Hepatocyte (in vitro differentiated cells): ENCODE results near the gene RNF213. TPM values are rescaled to one million over a fixed set of nuclear protein-coding genes. Genes with fewer than 3 reads are reported as not detected.
"Not testable (repeated sequence)": the region's sequence is repeated elsewhere in the genome, so short reads cannot be mapped to it uniquely, and the experiment has no call there.

ENCODE experiments used
- DNase-seq: peaks from one replicate; pipeline ENCODE4 v3.0.0-alpha.2; 2016; ENCODE audit warnings: low spot score
- H2AFZ ChIP-seq: fragments of 200-600 bp; sonication (generic); 2 replicates; pipeline ENCODE4 v1.6.0; 2016; ENCODE audit warnings: antibody characterized with exemption, mild to moderate bottlenecking
- H3K27ac ChIP-seq: fragments of 200-600 bp; sonication (generic); 2 replicates; pipeline ENCODE4 v1.5.1; 2016; ENCODE audit warnings: mild to moderate bottlenecking
- H3K27me3 ChIP-seq: fragments of 200-600 bp; sonication (generic); 2 replicates; pipeline ENCODE4 v1.6.1; 2016
- H3K36me3 ChIP-seq: fragments of 200-600 bp; sonication (generic); replicated peaks from 2 replicates; pipeline ENCODE4 v1.5.1; 2016; ENCODE audit warnings: low read depth; ENCODE audit not compliant: insufficient read depth
- H3K4me1 ChIP-seq: fragments of 200-600 bp; sonication (generic); 2 replicates; pipeline ENCODE4 v1.5.1; 2016; ENCODE audit warnings: mild to moderate bottlenecking, moderate library complexity; ENCODE audit not compliant: insufficient read depth
- H3K4me2 ChIP-seq: fragments of 200-600 bp; sonication (generic); 2 replicates; pipeline ENCODE4 v1.6.0; 2016
- H3K4me3 ChIP-seq: fragments of 200-600 bp; sonication (generic); 2 replicates; pipeline ENCODE4 v1.5.1; 2016; ENCODE audit warnings: mild to moderate bottlenecking
- H3K79me2 ChIP-seq: fragments of 200-600 bp; sonication (generic); 2 replicates; pipeline ENCODE4 v1.6.0; 2017; ENCODE audit warnings: mild to moderate bottlenecking
- H3K9me2 ChIP-seq: fragments of 200-600 bp; sonication (generic); replicated peaks from 2 replicates; pipeline ENCODE4 v1.6.0; 2017; ENCODE audit warnings: mild to moderate bottlenecking; ENCODE audit not compliant: insufficient read depth
- H3K9me3 ChIP-seq: fragments of 200-600 bp; sonication (generic); 2 replicates; pipeline ENCODE4 v1.5.1; 2016; ENCODE audit warnings: low read depth, mild to moderate bottlenecking
- H4K20me1 ChIP-seq: fragments of 200-600 bp; sonication (generic); 2 replicates; pipeline ENCODE4 v1.6.0; 2016; ENCODE audit warnings: mild to moderate bottlenecking; ENCODE audit not compliant: insufficient read depth, poor library complexity, severe bottlenecking
- CTCF ChIP-seq: fragments of 200-600 bp; sonication (generic); IDR thresholded peaks from 2 replicates; pipeline ENCODE4 v1.5.1; 2016; ENCODE audit warnings: antibody characterized with exemption, mild to moderate bottlenecking; ENCODE audit not compliant: poor library complexity
- EZH2 ChIP-seq: fragments of 200-600 bp; sonication (generic); IDR thresholded peaks from 2 replicates; pipeline ENCODE4 v1.6.1; 2016; ENCODE audit warnings: antibody characterized with exemption, mild to moderate bottlenecking, borderline replicate concordance
- EZH2phosphoT487 ChIP-seq: fragments of 200-600 bp; sonication (generic); IDR thresholded peaks from one replicate; pipeline ENCODE4 v1.6.1; 2018; ENCODE audit warnings: antibody characterized with exemption, mild to moderate bottlenecking, low read depth, moderate library complexity; ENCODE audit not compliant: unreplicated experiment, severe bottlenecking
- WGBS: methylation state at CpG from one replicate; pipeline ENCODE4 v1.1.6; 2016; ENCODE audit warnings: low lambda C conversion rate; ENCODE audit errors: missing lambda C conversion rate; 5-methylcytosine and 5-hydroxymethylcytosine counted together
- polyA plus RNA-seq: library from polyadenylated mRNA; unstranded; fragments of >200 nt; fragmentation: Nextera tagmentation; extraction: Ambion mirVana; gene quantifications from 2 replicates; pipeline ENCODE4 v1.2.1, GENCODE V29; 2016
- total RNA-seq: library from RNA; depleted of rRNA; stranded (reverse); fragments of >200 nt; gene quantifications from 2 replicates; pipeline ENCODE4 v1.2.3, GENCODE V29; 2014

Gene RNF213
- total and polyA plus RNA-seq, 2 experiments from 2014 or later, result 21.1 to 57.4 TPM

GRCh38 chr17:80313160-80313829 lies 52.6 kb downstream of the RNF213 start:
- H3K79me2 ChIP-seq, result no peaks in the 10 kb centered on the region
- H3K27me3 ChIP-seq, result no peaks in the 10 kb centered on the region
- TF ChIP-seq CTCF (no peak), EZH2phosphoT487 (no peak), EZH2 (no peak)
- no peaks in the 10 kb centered on the region for H3K36me3 ChIP-seq
- H3K9me2 ChIP-seq, result no peaks in the 10 kb centered on the region
- no peak for DNase-seq
- no peaks in the 10 kb centered on the region for H4K20me1 ChIP-seq
- no peak overlapping the region for H3K4me3 ChIP-seq
- H3K27ac ChIP-seq, result no peak overlapping the region
- H3K9me3 ChIP-seq, result no peaks in the 10 kb centered on the region
- 96% methylated on average over 5 of the region's 6 CpGs for WGBS
- no peak overlapping the region for H2AFZ ChIP-seq
- peaks cover 7% of the 10 kb centered on the region for H3K4me1 ChIP-seq
- H3K4me2 ChIP-seq, result no peak overlapping the region

- H3K4me2 ChIP-seq, H3K9me2 ChIP-seq, H2AFZ ChIP-seq, H4K20me1 ChIP-seq, H3K27ac ChIP-seq, H3K4me3 ChIP-seq, H3K27me3 ChIP-seq, H3K4me1 ChIP-seq, H3K9me3 ChIP-seq, DNase-seq, H3K79me2 ChIP-seq, H3K36me3 ChIP-seq: not testable (repeated sequence)
- no CpG with 5 or more reads among the region's 1 CpG for WGBS
Measured at GRCh38 chr17:80313946-80314345, 53.3 kb downstream of the RNF213 start.

- H2AFZ ChIP-seq, result no peak overlapping the region
- no peaks in the 10 kb centered on the region for H3K79me2 ChIP-seq
- H3K9me2 ChIP-seq, result no peaks in the 10 kb centered on the region
- DNase-seq, result no peak
- no peaks in the 10 kb centered on the region for H3K27me3 ChIP-seq
- no peaks in the 10 kb centered on the region for H4K20me1 ChIP-seq
- H3K27ac ChIP-seq, result no peak overlapping the region
- no peak overlapping the region for H3K4me2 ChIP-seq
- H3K9me3 ChIP-seq, result no peaks in the 10 kb centered on the region
- no CpG with 5 or more reads among the region's 2 CpGs for WGBS
- H3K36me3 ChIP-seq, result no peaks in the 10 kb centered on the region
- H3K4me3 ChIP-seq, result no peak overlapping the region
- H3K4me1 ChIP-seq, result no peaks in the 10 kb centered on the region
- TF ChIP-seq CTCF, result no peak
Measured at GRCh38 chr17:80315517-80316182, 55.0 kb downstream of the RNF213 start.

- Histone ChIP-seq H3K27me3 (no peaks in the 10 kb centered on the region), H3K9me2 (no peaks in the 10 kb centered on the region), H3K4me1 (no peaks in the 10 kb centered on the region), H4K20me1 (no peaks in the 10 kb centered on the region), H3K4me2 (no peak overlapping the region), H2AFZ (no peak overlapping the region), H3K27ac (no peak overlapping the region), H3K79me2 (no peaks in the 10 kb centered on the region), H3K9me3 (no peaks in the 10 kb centered on the region), H3K4me3 (no peak overlapping the region), H3K36me3 (no peaks in the 10 kb centered on the region)
- no peak for DNase-seq
- WGBS, result 86% methylated on average over 10 of the region's 10 CpGs
- TF ChIP-seq EZH2 (no peak), EZH2phosphoT487 (no peak), CTCF (no peak)
Measured at GRCh38 chr17:80316431-80316830, 55.8 kb downstream of the RNF213 start.
